C4-2B (cell line): Measurements from ENCODE around the gene TMEM181.

Experiments used
- ZFX ChIP-seq: fragments of 450-650 bp; IDR thresholded peaks from 2 replicates; pipeline ENCODE4 v1.6.1; 2017
- TF ChIP-seq, protein P1 (sequence below): fragments of 450-650 bp; conservative IDR thresholded peaks from 2 replicates; pipeline ENCODE4 v1.5.1; 2017; ENCODE audit warnings: mild to moderate bottlenecking

DNA sequence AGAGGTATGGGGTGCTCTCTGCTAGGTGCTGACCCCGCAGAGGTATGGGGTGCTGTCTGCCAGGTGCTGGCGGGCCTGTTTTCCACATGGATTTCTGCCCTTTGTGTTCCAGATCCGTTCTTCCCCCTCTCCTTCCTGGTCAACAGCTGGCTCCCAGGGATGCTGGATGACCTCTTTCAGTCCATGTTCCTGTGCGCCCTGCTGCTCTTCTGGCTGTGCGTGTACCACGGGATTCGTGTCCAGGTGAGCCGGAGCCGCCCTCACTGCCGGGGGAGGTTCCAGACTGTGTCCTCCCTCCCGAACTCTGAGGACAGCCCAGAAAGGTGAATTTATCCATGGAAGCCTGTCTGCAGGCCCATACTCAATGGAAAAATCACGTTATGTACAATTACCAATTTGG is 48.3 kb downstream of the TMEM181 start:
- TF ChIP-seq, protein P1, sequence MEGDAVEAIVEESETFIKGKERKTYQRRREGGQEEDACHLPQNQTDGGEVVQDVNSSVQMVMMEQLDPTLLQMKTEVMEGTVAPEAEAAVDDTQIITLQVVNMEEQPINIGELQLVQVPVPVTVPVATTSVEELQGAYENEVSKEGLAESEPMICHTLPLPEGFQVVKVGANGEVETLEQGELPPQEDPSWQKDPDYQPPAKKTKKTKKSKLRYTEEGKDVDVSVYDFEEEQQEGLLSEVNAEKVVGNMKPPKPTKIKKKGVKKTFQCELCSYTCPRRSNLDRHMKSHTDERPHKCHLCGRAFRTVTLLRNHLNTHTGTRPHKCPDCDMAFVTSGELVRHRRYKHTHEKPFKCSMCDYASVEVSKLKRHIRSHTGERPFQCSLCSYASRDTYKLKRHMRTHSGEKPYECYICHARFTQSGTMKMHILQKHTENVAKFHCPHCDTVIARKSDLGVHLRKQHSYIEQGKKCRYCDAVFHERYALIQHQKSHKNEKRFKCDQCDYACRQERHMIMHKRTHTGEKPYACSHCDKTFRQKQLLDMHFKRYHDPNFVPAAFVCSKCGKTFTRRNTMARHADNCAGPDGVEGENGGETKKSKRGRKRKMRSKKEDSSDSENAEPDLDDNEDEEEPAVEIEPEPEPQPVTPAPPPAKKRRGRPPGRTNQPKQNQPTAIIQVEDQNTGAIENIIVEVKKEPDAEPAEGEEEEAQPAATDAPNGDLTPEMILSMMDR: no peak
- no peak for TF ChIP-seq ZFX
